ENCODE data around the gene CEACAM19. TPM values are rescaled to one million over a fixed set of nuclear protein-coding genes. Genes with fewer than 3 reads are reported as not detected.

CEACAM19 gene
- total and polyA plus RNA-seq, 2 of the 13 experiments (the other 11 are each of a cell fraction or from before 2014, with no cell fraction given): 1.3 to 4.0 TPM

DNA sequence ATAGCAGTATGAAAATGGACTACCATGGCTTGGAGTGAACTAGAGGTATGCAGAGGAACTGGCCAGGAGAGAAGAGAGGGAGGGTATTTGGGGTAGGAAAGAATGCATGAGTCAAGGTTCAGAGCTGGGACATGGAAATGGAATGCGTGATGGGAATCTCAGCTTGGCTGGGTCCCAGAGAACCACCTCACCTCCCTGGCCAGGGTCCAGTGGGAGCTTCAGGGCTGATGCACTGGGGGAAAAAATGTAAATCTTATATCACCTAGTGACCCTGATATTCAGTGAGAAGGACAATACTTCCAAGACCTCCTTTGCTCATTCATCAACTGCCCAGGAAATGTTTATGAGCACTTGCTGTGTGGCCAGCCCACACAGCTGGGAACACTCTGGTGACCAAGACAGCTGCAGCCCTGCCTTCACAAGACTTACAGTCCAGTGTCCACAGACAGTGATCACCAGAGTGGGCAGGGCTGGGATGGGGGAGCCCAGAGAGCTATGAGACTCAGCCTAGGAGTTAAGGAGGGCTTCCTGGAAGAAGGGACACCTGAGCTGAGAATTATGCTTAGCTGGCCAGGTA is 45.1 kb upstream of the CEACAM19 start (continued):
- TF ChIP-seq, protein P1, sequence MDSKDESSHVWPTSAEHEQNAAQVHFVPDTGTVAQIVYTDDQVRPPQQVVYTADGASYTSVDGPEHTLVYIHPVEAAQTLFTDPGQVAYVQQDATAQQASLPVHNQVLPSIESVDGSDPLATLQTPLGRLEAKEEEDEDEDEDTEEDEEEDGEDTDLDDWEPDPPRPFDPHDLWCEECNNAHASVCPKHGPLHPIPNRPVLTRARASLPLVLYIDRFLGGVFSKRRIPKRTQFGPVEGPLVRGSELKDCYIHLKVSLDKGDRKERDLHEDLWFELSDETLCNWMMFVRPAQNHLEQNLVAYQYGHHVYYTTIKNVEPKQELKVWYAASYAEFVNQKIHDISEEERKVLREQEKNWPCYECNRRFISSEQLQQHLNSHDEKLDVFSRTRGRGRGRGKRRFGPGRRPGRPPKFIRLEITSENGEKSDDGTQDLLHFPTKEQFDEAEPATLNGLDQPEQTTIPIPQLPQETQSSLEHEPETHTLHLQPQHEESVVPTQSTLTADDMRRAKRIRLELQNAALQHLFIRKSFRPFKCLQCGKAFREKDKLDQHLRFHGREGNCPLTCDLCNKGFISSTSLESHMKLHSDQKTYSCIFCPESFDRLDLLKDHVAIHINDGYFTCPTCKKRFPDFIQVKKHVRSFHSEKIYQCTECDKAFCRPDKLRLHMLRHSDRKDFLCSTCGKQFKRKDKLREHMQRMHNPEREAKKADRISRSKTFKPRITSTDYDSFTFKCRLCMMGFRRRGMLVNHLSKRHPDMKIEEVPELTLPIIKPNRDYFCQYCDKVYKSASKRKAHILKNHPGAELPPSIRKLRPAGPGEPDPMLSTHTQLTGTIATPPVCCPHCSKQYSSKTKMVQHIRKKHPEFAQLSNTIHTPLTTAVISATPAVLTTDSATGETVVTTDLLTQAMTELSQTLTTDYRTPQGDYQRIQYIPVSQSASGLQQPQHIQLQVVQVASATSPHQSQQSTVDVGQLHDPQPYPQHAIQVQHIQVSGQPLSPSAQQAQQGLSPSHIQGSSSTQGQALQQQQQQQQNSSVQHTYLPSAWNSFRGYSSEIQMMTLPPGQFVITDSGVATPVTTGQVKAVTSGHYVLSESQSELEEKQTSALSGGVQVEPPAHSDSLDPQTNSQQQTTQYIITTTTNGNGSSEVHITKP (CRISPR knock-in tag; IDR thresholded peaks at IDR 0.05; ENCODE audit: low read depth): no peak
- TF ChIP-seq ZNF446 (CRISPR knock-in tag; IDR thresholded peaks at IDR 0.05): no peak
- TF ChIP-seq, protein P2, sequence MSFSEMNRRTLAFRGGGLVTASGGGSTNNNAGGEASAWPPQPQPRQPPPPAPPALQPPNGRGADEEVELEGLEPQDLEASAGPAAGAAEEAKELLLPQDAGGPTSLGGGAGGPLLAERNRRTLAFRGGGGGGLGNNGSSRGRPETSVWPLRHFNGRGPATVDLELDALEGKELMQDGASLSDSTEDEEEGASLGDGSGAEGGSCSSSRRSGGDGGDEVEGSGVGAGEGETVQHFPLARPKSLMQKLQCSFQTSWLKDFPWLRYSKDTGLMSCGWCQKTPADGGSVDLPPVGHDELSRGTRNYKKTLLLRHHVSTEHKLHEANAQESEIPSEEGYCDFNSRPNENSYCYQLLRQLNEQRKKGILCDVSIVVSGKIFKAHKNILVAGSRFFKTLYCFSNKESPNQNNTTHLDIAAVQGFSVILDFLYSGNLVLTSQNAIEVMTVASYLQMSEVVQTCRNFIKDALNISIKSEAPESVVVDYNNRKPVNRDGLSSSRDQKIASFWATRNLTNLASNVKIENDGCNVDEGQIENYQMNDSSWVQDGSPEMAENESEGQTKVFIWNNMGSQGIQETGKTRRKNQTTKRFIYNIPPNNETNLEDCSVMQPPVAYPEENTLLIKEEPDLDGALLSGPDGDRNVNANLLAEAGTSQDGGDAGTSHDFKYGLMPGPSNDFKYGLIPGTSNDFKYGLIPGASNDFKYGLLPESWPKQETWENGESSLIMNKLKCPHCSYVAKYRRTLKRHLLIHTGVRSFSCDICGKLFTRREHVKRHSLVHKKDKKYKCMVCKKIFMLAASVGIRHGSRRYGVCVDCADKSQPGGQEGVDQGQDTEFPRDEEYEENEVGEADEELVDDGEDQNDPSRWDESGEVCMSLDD (CRISPR knock-in tag; IDR thresholded peaks at IDR 0.05; ENCODE audit: borderline replicate concordance): no peak
- TF ChIP-seq CHD2 (IDR thresholded peaks at IDR 0.05; ENCODE audit: low read depth, low read length): no peak
- TF ChIP-seq, protein P3, sequence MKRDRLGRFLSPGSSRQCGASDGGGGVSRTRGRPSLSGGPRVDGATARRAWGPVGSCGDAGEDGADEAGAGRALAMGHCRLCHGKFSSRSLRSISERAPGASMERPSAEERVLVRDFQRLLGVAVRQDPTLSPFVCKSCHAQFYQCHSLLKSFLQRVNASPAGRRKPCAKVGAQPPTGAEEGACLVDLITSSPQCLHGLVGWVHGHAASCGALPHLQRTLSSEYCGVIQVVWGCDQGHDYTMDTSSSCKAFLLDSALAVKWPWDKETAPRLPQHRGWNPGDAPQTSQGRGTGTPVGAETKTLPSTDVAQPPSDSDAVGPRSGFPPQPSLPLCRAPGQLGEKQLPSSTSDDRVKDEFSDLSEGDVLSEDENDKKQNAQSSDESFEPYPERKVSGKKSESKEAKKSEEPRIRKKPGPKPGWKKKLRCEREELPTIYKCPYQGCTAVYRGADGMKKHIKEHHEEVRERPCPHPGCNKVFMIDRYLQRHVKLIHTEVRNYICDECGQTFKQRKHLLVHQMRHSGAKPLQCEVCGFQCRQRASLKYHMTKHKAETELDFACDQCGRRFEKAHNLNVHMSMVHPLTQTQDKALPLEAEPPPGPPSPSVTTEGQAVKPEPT (CRISPR knock-in tag; IDR thresholded peaks at IDR 0.05; ENCODE audit: low read depth): no peak
- TF ChIP-seq, protein P4, sequence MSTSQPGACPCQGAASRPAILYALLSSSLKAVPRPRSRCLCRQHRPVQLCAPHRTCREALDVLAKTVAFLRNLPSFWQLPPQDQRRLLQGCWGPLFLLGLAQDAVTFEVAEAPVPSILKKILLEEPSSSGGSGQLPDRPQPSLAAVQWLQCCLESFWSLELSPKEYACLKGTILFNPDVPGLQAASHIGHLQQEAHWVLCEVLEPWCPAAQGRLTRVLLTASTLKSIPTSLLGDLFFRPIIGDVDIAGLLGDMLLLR (CRISPR knock-in tag; IDR thresholded peaks at IDR 0.05): no peak
- TF ChIP-seq ZNF264 (CRISPR knock-in tag; IDR thresholded peaks at IDR 0.05): no peak
- TF ChIP-seq MEIS1 (CRISPR knock-in tag; IDR thresholded peaks at IDR 0.05; ENCODE audit: borderline replicate concordance): no peak
- TF ChIP-seq, protein P5, sequence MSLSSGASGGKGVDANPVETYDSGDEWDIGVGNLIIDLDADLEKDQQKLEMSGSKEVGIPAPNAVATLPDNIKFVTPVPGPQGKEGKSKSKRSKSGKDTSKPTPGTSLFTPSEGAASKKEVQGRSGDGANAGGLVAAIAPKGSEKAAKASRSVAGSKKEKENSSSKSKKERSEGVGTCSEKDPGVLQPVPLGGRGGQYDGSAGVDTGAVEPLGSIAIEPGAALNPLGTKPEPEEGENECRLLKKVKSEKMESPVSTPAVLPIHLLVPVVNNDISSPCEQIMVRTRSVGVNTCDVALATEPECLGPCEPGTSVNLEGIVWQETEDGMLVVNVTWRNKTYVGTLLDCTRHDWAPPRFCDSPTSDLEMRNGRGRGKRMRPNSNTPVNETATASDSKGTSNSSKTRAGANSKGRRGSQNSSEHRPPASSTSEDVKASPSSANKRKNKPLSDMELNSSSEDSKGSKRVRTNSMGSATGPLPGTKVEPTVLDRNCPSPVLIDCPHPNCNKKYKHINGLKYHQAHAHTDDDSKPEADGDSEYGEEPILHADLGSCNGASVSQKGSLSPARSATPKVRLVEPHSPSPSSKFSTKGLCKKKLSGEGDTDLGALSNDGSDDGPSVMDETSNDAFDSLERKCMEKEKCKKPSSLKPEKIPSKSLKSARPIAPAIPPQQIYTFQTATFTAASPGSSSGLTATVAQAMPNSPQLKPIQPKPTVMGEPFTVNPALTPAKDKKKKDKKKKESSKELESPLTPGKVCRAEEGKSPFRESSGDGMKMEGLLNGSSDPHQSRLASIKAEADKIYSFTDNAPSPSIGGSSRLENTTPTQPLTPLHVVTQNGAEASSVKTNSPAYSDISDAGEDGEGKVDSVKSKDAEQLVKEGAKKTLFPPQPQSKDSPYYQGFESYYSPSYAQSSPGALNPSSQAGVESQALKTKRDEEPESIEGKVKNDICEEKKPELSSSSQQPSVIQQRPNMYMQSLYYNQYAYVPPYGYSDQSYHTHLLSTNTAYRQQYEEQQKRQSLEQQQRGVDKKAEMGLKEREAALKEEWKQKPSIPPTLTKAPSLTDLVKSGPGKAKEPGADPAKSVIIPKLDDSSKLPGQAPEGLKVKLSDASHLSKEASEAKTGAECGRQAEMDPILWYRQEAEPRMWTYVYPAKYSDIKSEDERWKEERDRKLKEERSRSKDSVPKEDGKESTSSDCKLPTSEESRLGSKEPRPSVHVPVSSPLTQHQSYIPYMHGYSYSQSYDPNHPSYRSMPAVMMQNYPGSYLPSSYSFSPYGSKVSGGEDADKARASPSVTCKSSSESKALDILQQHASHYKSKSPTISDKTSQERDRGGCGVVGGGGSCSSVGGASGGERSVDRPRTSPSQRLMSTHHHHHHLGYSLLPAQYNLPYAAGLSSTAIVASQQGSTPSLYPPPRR (CRISPR knock-in tag; IDR thresholded peaks at IDR 0.05; ENCODE audit: borderline replicate concordance): no peak
